ENCODE measurements around the gene RPS6KA2.

- TF ChIP-seq, protein P1, sequence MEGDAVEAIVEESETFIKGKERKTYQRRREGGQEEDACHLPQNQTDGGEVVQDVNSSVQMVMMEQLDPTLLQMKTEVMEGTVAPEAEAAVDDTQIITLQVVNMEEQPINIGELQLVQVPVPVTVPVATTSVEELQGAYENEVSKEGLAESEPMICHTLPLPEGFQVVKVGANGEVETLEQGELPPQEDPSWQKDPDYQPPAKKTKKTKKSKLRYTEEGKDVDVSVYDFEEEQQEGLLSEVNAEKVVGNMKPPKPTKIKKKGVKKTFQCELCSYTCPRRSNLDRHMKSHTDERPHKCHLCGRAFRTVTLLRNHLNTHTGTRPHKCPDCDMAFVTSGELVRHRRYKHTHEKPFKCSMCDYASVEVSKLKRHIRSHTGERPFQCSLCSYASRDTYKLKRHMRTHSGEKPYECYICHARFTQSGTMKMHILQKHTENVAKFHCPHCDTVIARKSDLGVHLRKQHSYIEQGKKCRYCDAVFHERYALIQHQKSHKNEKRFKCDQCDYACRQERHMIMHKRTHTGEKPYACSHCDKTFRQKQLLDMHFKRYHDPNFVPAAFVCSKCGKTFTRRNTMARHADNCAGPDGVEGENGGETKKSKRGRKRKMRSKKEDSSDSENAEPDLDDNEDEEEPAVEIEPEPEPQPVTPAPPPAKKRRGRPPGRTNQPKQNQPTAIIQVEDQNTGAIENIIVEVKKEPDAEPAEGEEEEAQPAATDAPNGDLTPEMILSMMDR (conservative IDR thresholded peaks at IDR 0.05), result no peak
- TF ChIP-seq EZH2 (IDR thresholded peaks at IDR 0.05; ENCODE audit: low read depth), result no peak
Observed at GRCh38 chr6:166394036-166394892, 232.8 kb downstream of the RPS6KA2 start.
